ENCODE measurements around the gene SELENOK.

GRCh38 chr3:53888232-53888631 lies 3.4 kb downstream of the SELENOK start:
- no peak for TF ChIP-seq CTCF (IDR thresholded peaks at IDR 0.05; ENCODE audit: extremely low read depth in 1 of 2, insufficient read depth in 1 of 2, low read depth in 1 of 2, low read length in 2 of 2)
- no peak for TF ChIP-seq POLR2A (IDR thresholded peaks at IDR 0.05; ENCODE audit: low read depth, low read length)
- no peak for TF ChIP-seq POLR2AphosphoS5 (IDR thresholded peaks at IDR 0.05; ENCODE audit: insufficient read depth, low read depth, low read length)
- no peak for TF ChIP-seq GATA2 (IDR thresholded peaks at IDR 0.05; ENCODE audit: insufficient read depth, insufficient read length, low read depth, low read length)
- TF ChIP-seq MAX (IDR thresholded peaks at IDR 0.05; ENCODE audit: insufficient read depth, insufficient read length), result no peak
- TF ChIP-seq MYC (IDR thresholded peaks at IDR 0.05; ENCODE audit: low read depth, low read length), result no peak
- no peak for TF ChIP-seq EZH2 (IDR thresholded peaks at IDR 0.05; ENCODE audit: borderline replicate concordance, low read depth, low read length, severe bottlenecking)
- no peak for TF ChIP-seq FOS (IDR thresholded peaks at IDR 0.05; ENCODE audit: borderline replicate concordance, insufficient read depth, low read length)
- TF ChIP-seq JUN (IDR thresholded peaks at IDR 0.05; ENCODE audit: borderline replicate concordance, insufficient read depth, insufficient read length, low read depth), result no peak

Data from endothelial cell of umbilical vein (primary cell).